Gastrocnemius medialis (tissue), 4 donors: ENCODE data around the gene MTA1.

Experiments used
- CTCF ChIP-seq, 5 experiments: fragments of 450-650 bp in 3 of 5; fragments of 200-600 bp in 2 of 5; sonication (generic) in 2 of 5; IDR thresholded peaks in 4 of 5; conservative IDR thresholded peaks in 1 of 5; 1 replicate in 4 of 5; 2 replicates in 1 of 5; pipeline ENCODE4 v1.5.1; 2016 to 2019; ENCODE audit warnings: antibody characterized with exemption in 5 of 5, mild to moderate bottlenecking in 3 of 5, moderate library complexity in 3 of 5
- POLR2A ChIP-seq, 2 donors: fragments of 450-650 bp; IDR thresholded peaks; one replicate each; pipeline ENCODE4 v1.6.1; 2017; ENCODE audit warnings: antibody characterized with exemption in 2 of 2, mild to moderate bottlenecking in 2 of 2, moderate library complexity in 2 of 2

DNA sequence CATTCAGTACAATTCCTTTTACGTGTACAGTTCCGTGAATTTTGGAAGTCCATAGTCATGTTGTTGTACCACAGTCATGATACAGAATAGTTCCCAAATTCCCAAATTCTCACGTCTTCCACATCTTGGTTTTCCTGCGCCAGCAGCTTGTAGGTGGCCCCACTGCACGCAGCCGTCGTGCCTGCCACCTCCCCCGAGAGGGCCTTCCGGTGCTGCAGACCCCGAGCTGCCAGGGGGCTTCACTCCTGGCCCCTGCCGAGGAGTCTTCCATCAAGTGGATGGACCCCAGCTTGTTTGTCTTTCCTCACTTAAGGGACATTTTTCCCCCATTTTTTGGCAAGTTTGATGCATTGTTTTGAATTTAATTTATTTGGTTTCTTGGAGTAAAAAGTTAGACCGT is 16.8 kb downstream of the MTA1 start:
- TF ChIP-seq POLR2A (IDR thresholded peaks at IDR 0.05): no peak
- TF ChIP-seq CTCF (IDR thresholded peaks at IDR 0.05 in 4 of 5, conservative IDR thresholded peaks at IDR 0.05 in 1 of 5): no peak
